Endometrial microvascular endothelial cells (primary cell): ENCODE measurements around the gene ANK3. TPM values are rescaled to one million over a fixed set of nuclear protein-coding genes. Genes with fewer than 3 reads are reported as not detected.

Experiments
- in situ Hi-C: cut with HindIII; loops from 2 replicates; pipeline ENCODE4 v1.10.0; 2017; ENCODE audit warnings: low sequenced_read_pairs, low pct_unique_long_range_greater_than_20kb; ENCODE audit errors: inconsistent ontology term
- total RNA-seq: library from RNA; depleted of rRNA; stranded (reverse); fragments of >200 nt; gene quantifications from one replicate; pipeline ENCODE4 v1.2.3, GENCODE V29; 2015; ENCODE audit errors: inconsistent ontology term

ANK3 gene
- total RNA-seq, 1 donor from 2014 or later = 6.5 TPM

- in situ Hi-C loops = loop anchor here (25.0 kb wide), 1 partner anchor 337 kb away; no protein-coding TSS in a partner anchor
Observed at GRCh38 chr10:60099998-60100747, 289.5 kb downstream of the ANK3 start.

- in situ Hi-C loops = no loop called here
Observed at GRCh38 chr10:60098677-60099601, 290.7 kb downstream of the ANK3 start.

- in situ Hi-C loops = no loop called here
Observed at GRCh38 chr10:60096761-60097513, 292.7 kb downstream of the ANK3 start.

- in situ Hi-C loops = no loop called here
Observed at GRCh38 chr10:60093317-60093716, 296.4 kb downstream of the ANK3 start.

- in situ Hi-C loops = no loop called here
Observed at GRCh38 chr10:60086862-60087261, 302.8 kb downstream of the ANK3 start.

- in situ Hi-C loops = no loop called here
Observed at GRCh38 chr10:60086421-60086820, 303.3 kb downstream of the ANK3 start.

GRCh38 chr10:60082744-60083344 is 306.8 kb downstream of the ANK3 start:
- in situ Hi-C loops = no loop called here

GRCh38 chr10:60082341-60082740 is 307.3 kb downstream of the ANK3 start:
- in situ Hi-C loops = no loop called here

GRCh38 chr10:60073781-60074656 is 315.7 kb downstream of the ANK3 start:
- in situ Hi-C loops = no loop called here

- in situ Hi-C loops = no loop called here
Observed at GRCh38 chr10:60073397-60073780, 316.3 kb downstream of the ANK3 start.

- in situ Hi-C loops = no loop called here
Observed at GRCh38 chr10:60069311-60069710, 320.4 kb downstream of the ANK3 start.

GRCh38 chr10:60050366-60050765 is 339.3 kb downstream of the ANK3 start:
- in situ Hi-C loops = no loop called here

- in situ Hi-C loops = no loop called here
Observed at GRCh38 chr10:60048091-60048501, 341.6 kb downstream of the ANK3 start.

- in situ Hi-C loops = no loop called here
Observed at GRCh38 chr10:60045571-60045970, 344.1 kb downstream of the ANK3 start.

GRCh38 chr10:60044971-60045370 is 344.7 kb downstream of the ANK3 start:
- in situ Hi-C loops = no loop called here

- in situ Hi-C loops = no loop called here
Observed at GRCh38 chr10:60044242-60044641, 345.4 kb downstream of the ANK3 start.

GRCh38 chr10:60043561-60044241 is 346.0 kb downstream of the ANK3 start:
- in situ Hi-C loops = no loop called here
